ENCODE measurements around the gene QSOX1. TPM values are rescaled to one million over a fixed set of nuclear protein-coding genes. Genes with fewer than 3 reads are reported as not detected.

QSOX1 gene
- total and polyA plus RNA-seq, 2 of the 4 experiments (the other 2 are of a cell fraction), result 102 to 791 TPM

- ChIA-PET POLR2A (ENCODE audit: unreplicated experiment) (no interaction called here), CTCF (no interaction called here)
- H3K27ac ChIP-seq (ENCODE audit: insufficient read depth, low read length), result no peak overlapping the region
- H3K4ac ChIP-seq (ENCODE audit: low read depth, low read length), result no peak overlapping the region
- no peak overlapping the region for H3K9ac ChIP-seq (ENCODE audit: low read depth, low read length)
- BruUV-seq (replicated peaks), result no TSS peak
- no peak for ATAC-seq (ENCODE audit: low read depth)
- no peak for TF ChIP-seq MAZ (IDR thresholded peaks at IDR 0.05; ENCODE audit: borderline replicate concordance, low read depth, low read length)
- TF ChIP-seq, protein P1, sequence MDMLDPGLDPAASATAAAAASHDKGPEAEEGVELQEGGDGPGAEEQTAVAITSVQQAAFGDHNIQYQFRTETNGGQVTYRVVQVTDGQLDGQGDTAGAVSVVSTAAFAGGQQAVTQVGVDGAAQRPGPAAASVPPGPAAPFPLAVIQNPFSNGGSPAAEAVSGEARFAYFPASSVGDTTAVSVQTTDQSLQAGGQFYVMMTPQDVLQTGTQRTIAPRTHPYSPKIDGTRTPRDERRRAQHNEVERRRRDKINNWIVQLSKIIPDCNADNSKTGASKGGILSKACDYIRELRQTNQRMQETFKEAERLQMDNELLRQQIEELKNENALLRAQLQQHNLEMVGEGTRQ (IDR thresholded peaks at IDR 0.05; ENCODE audit: low read depth, low read length), result peak; percentile 67
- in situ Hi-C loops (cut with MboI; ENCODE audit: low sequenced_read_pairs) (no loop called here), intact Hi-C loops (cut with micrococcal nuclease) (loop anchor here (5.0 kb wide), 1 partner anchor 379 kb away; no protein-coding TSS in a partner anchor), dilution Hi-C loops (cut with HindIII; ENCODE audit: low sequenced_read_pairs, unreplicated experiment) (no loop called here)
- H3K27me3 ChIP-seq (ENCODE audit: control insufficient read depth, insufficient read depth, low read length), result peaks cover 7% of the 10 kb centered on the region; the same call in 1 of the 2 replicates
- DNase-seq, result no peak
- H2BK20ac ChIP-seq (ENCODE audit: low read depth, low read length), result no peak overlapping the region
- peaks cover 2% of the 10 kb centered on the region; the same call in 1 of the 2 replicates for H3K4me1 ChIP-seq (ENCODE audit: control insufficient read depth, insufficient read depth, low read length)
- H3K9me3 ChIP-seq (ENCODE audit: control insufficient read depth, insufficient read depth, low read length), result no peaks in the 10 kb centered on the region
- no peak overlapping the region for H3K4me3 ChIP-seq (ENCODE audit: insufficient read depth, low read depth, low read length)
- H2BK5ac ChIP-seq (ENCODE audit: low read depth, low read length, poor library complexity, severe bottlenecking), result no peak overlapping the region
- H4K8ac ChIP-seq (ENCODE audit: low read depth in 2 of 2, low read length in 2 of 2), result peak overlapping the region in 1 of 2 experiments; percentile 83; a peak in 2 of 4 replicates
- H3K36me3 ChIP-seq (ENCODE audit: control insufficient read depth, insufficient read depth, low read length), result no peaks in the 10 kb centered on the region
- no peaks in the 10 kb centered on the region for H3K9me1 ChIP-seq (ENCODE audit: insufficient read depth, low read length)
- H3K79me1 ChIP-seq (ENCODE audit: low read depth in 1 of 2, low read length in 2 of 2), result no peaks in the 10 kb centered on the region
- H4K20me1 ChIP-seq (ENCODE audit: insufficient read depth, low read length), result no peaks in the 10 kb centered on the region
- H4K5ac ChIP-seq (ENCODE audit: low read depth, low read length), result no peak overlapping the region
- H4K91ac ChIP-seq (ENCODE audit: insufficient read depth, low read depth, low read length), result no peak overlapping the region
- no peak overlapping the region for H2AK9ac ChIP-seq (replicated peaks; ENCODE audit: low read depth, low read length, poor library complexity)
- H2AK5ac ChIP-seq (ENCODE audit: low read depth, low read length), result no peak overlapping the region
- WGBS, 2 experiments (ENCODE audit: extremely low coverage in 2 of 2, insufficient read length in 1 of 2), result 45% methylated on average over 6 of the region's 15 CpGs; no CpG with 5 or more reads in 1 of the 2 experiments
- no peak overlapping the region for H3K14ac ChIP-seq (replicated peaks; ENCODE audit: low read depth, low read length)
- H3K56ac ChIP-seq (ENCODE audit: extremely low read depth, insufficient read depth, low read length), result no peak overlapping the region
- no peak overlapping the region for H3K23ac ChIP-seq (ENCODE audit: low read depth, low read length)
- H2BK15ac ChIP-seq (ENCODE audit: low read depth, low read length), result no peak overlapping the region
- no peak overlapping the region for H3K4me2 ChIP-seq (ENCODE audit: low read depth, low read length)
- H2BK120ac ChIP-seq (ENCODE audit: low read depth, low read length), result no peak overlapping the region
- H3K18ac ChIP-seq (ENCODE audit: low read depth, low read length), result no peak overlapping the region
- peak overlapping the region; percentile 60 for H2AFZ ChIP-seq (replicated peaks; ENCODE audit: low read length, poor library complexity)
These were observed 58.9 kb downstream of the QSOX1 start for GRCh38 chr1:180213401-180214170.
